Chondrocyte (in vitro differentiated cells): ENCODE data around the gene PTPRN2. TPM values are rescaled to one million over a fixed set of nuclear protein-coding genes. Genes with fewer than 3 reads are reported as not detected.
"Not testable (repeated sequence)": the region's sequence is repeated elsewhere in the genome, so short reads cannot be mapped to it uniquely, and the experiment has no call there.

ENCODE experiments used
- DNase-seq: peaks from one replicate; pipeline ENCODE4 v3.0.0; 2021; ENCODE audit warnings: mixed read lengths, low spot score
- H3K27ac Mint-ChIP-seq: one replicate; pipeline ENCODE4 v1.8.0; 2021; ENCODE audit warnings: mild to moderate bottlenecking, moderate library complexity, mixed read lengths; ENCODE audit not compliant: unreplicated experiment
- H3K27me3 Mint-ChIP-seq: 2 replicates; pipeline ENCODE4 v1.8.0; 2021; ENCODE audit warnings: low read depth, mixed read lengths
- H3K36me3 Mint-ChIP-seq: 2 replicates; pipeline ENCODE4 v1.8.0; 2021; ENCODE audit warnings: low read depth, mixed read lengths
- H3K4me1 Mint-ChIP-seq: 2 replicates; pipeline ENCODE4 v1.8.0; 2021; ENCODE audit warnings: low read depth, mild to moderate bottlenecking, mixed read lengths
- H3K4me3 Mint-ChIP-seq: one replicate; pipeline ENCODE4 v1.8.0; 2021; ENCODE audit warnings: mild to moderate bottlenecking, moderate library complexity, mixed read lengths; ENCODE audit not compliant: unreplicated experiment
- H3K9me3 Mint-ChIP-seq: 2 replicates; pipeline ENCODE4 v1.8.0; 2021; ENCODE audit warnings: low read depth, mixed read lengths
- CTCF ChIP-seq: fragments of 200-600 bp; sonication (generic); IDR thresholded peaks from 2 replicates; pipeline ENCODE4 v1.5.0; 2021; ENCODE audit warnings: antibody characterized with exemption, mild to moderate bottlenecking, moderate library complexity
- microRNA-seq: library from miRNA; unstranded; fragments of <30 nt; microRNA quantifications from one replicate; pipeline ENCODE4 v1.2.0, GENCODE V29; 2020; ENCODE audit warnings: borderline number of aligned reads
- total RNA-seq: library from RNA; stranded (reverse); gene quantifications from 3 replicates; pipeline ENCODE4 v1.2.1, GENCODE V29; 2021

Gene PTPRN2
- total RNA-seq, 1 donor from 2014 or later: 0.30 TPM

- peaks cover 11% of the 10 kb centered on the region for H3K27me3 Mint-ChIP-seq
- peaks cover 9% of the 10 kb centered on the region for H3K9me3 Mint-ChIP-seq
- no peak for DNase-seq
- peaks cover 4% of the 10 kb centered on the region for H3K4me1 Mint-ChIP-seq
- H3K4me3 Mint-ChIP-seq: no peak overlapping the region
- H3K36me3 Mint-ChIP-seq: no peaks in the 10 kb centered on the region
- TF ChIP-seq CTCF: no peak
- H3K27ac Mint-ChIP-seq: peak overlapping the region; percentile 45
Measured at GRCh38 chr7:157490465-157490912, 1097.1 kb downstream of the PTPRN2 start.

- not testable (repeated sequence) for DNase-seq, H3K27ac Mint-ChIP-seq, H3K4me3 Mint-ChIP-seq, H3K9me3 Mint-ChIP-seq, H3K36me3 Mint-ChIP-seq, H3K4me1 Mint-ChIP-seq
- H3K27me3 Mint-ChIP-seq: peaks cover 16% of the 10 kb centered on the region
Measured at GRCh38 chr7:157489870-157490269, 1097.8 kb downstream of the PTPRN2 start.

Small RNA genes within 50 kb of the gene (microRNA-seq; reads per million reads assigned to microRNA genes)
- not detected for gene MIR153-2
- gene MIR5707: not detected
- not detected for gene MIR595

Other genes with a start within 250 kb of the PTPRN2 start
- gene NCAPG2, start 117.0 kb upstream of the PTPRN2 start, total RNA-seq: 13.0 to 21.5 TPM (median 19.0 TPM) in 3 replicates
- gene ESYT2, start 241.7 kb upstream of the PTPRN2 start, total RNA-seq: 87.4 to 108 TPM (median 104 TPM) in 3 replicates